SU-DHL-6 (cell line): Measurements from ENCODE around the gene C6orf89.

Experiments
- EZH2phosphoT487 ChIP-seq: fragments of 200-600 bp; sonication (generic), shearing (Covaris generic); conservative IDR thresholded peaks from 2 replicates; pipeline ENCODE4 v1.6.1; 2018; ENCODE audit warnings: mild to moderate bottlenecking, antibody characterized with exemption, low read length, moderate library complexity, mixed read lengths
- TF ChIP-seq, protein P1 (sequence below): fragments of 200-600 bp; sonication (generic); IDR thresholded peaks from one replicate; pipeline ENCODE4 v1.5.1; 2017; ENCODE audit warnings: antibody characterized with exemption, mild to moderate bottlenecking, low read length, moderate library complexity; ENCODE audit not compliant: insufficient read depth, poor library complexity, severe bottlenecking

DNA sequence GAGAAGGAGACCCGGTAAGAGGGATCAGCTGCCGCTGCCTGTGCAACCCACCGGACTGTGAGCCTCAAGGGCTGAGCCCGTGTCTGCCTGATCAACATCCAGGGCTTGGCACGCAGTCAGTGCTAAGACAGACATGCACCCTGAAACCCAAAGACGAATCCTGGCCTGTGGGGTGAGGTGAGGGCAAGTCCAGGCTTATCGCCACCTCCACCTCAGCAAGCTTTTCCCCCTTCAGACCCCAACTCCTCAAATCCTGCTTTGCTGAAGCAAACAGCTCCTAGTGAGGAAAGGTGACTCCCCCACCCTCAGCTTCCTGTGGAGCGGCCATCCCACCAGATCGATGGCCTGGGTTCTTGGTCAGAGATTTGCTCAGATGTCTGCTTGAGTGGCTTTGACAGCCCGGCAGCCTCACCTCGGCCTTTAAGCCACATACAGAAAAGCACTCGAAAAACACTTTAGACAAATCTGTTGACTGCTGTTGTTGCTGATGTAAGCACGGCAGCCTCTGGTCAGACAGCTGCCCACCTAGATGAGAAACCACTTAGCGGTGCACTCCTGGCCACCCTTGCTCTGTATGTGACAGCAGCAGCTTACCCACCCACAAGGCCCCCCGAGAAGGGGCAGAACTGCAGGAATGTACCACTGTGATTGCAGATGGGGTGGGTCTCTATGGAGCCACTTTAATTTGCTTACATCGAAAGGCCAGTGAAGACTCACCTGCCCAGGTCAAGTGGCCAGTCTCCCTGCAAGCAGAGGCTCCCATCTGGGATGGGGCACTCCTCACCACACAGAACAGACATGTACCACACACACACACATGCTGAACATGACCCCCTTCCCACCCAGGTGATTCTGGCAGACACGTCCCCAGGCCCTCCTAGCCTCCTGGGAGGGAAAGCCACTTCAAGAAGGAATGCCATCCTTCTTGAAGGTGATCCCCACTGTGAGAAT, 85.4 kb downstream of the C6orf89 start:
- TF ChIP-seq, protein P1, sequence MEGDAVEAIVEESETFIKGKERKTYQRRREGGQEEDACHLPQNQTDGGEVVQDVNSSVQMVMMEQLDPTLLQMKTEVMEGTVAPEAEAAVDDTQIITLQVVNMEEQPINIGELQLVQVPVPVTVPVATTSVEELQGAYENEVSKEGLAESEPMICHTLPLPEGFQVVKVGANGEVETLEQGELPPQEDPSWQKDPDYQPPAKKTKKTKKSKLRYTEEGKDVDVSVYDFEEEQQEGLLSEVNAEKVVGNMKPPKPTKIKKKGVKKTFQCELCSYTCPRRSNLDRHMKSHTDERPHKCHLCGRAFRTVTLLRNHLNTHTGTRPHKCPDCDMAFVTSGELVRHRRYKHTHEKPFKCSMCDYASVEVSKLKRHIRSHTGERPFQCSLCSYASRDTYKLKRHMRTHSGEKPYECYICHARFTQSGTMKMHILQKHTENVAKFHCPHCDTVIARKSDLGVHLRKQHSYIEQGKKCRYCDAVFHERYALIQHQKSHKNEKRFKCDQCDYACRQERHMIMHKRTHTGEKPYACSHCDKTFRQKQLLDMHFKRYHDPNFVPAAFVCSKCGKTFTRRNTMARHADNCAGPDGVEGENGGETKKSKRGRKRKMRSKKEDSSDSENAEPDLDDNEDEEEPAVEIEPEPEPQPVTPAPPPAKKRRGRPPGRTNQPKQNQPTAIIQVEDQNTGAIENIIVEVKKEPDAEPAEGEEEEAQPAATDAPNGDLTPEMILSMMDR: no peak
- TF ChIP-seq EZH2phosphoT487: no peak
